Measurements from ENCODE around the gene TOR1AIP1.
"Not testable (repeated sequence)": the region's sequence is repeated elsewhere in the genome, so short reads cannot be mapped to it uniquely, and the experiment has no call there.

The TOR1AIP1 gene

GRCh38 chr1:179939941-179940340, 57.9 kb downstream of the TOR1AIP1 start:
- DNase-seq: no peak

DNA sequence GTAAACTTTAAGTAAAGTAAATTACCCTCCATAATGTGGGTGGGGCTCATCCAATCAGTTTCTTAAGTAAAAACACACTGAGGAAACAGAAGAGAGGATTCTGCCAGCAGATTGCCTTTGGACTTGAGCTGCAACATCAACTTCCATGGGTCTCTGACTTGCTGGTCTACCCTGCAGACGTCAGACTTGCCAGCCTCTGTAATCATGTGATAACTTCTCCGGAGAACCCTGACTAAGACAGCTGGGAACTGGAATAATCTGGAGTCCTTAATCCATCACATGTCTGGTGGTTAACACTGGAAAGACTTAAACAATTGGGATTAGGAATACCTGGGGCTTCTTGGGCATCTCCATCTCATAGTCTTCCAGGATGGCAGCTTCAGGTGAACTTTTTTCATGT, 59.4 kb downstream of the TOR1AIP1 start:
- no peak for DNase-seq

- no peak for DNase-seq
Measured at GRCh38 chr1:179950651-179951050, 68.6 kb downstream of the TOR1AIP1 start.

DNA sequence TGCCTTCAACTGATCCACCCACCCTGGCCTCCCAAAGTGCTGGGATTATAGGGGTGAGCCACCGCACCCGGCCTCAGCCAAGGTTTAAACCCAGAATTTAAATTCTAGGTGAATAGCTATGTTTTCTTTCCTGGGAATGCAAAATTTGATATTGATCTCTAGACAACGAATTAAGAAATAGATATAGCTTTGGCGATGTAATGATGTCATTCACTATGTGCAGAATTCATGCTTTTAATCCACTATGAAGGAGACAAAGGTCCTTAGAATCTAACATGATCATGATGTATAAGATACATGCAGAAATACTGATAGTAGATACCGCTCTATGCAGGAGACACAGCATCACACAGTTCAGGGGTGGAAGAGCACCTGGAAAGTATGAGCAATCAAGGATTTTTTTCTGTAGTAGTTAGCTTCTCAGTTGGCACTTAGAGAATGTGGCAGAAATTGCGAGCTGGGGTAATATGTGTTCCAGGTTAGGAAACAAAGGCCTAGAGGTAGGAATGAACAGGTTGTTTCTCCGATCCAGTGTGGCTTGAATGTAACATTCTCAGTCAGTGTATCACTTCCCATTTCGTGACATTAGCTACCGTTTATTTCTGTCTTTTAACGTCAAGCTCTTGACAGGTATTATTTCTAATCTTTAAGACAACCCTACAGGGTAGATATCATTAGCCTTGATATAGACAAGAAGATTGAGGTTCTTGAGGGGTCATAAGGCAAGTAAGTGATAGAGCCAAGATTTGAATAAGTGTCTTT, 69.5 kb downstream of the TOR1AIP1 start:
- no peak for DNase-seq

DNA sequence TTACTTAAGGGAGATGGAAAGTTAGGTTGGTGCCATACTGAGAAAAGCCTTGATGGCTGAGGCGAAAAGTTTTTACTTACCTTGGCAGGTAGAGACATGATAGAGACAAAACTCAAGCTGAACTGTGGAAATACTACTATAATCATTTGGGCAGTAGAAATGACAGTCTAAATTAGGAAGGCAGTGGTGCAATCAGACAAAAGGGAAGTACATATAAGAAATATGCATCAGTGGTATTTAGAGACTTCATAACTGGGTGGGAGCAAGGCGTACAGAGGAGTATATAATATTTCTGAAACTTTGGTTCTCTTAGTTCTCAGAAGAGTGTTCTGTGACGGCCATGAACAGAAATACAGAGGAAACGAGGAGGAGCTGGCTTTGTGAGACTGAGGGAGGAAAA, 70.1 kb downstream of the TOR1AIP1 start:
- no peak for DNase-seq

- DNase-seq: peak; percentile 54
Measured at GRCh38 chr1:179953974-179954492, 71.9 kb downstream of the TOR1AIP1 start.

GRCh38 chr1:179954493-179955286, 72.6 kb downstream of the TOR1AIP1 start, which contains the start of gene CEP350:
CEP350 (plus strand) TSS chr1:179954810; CDS start chr1:179986182, 31,372 bp downstream.
- peak; percentile 100 for DNase-seq

GRCh38 chr1:179955287-179955680, 73.2 kb downstream of the TOR1AIP1 start:
- peak; percentile 9 for DNase-seq

DNA sequence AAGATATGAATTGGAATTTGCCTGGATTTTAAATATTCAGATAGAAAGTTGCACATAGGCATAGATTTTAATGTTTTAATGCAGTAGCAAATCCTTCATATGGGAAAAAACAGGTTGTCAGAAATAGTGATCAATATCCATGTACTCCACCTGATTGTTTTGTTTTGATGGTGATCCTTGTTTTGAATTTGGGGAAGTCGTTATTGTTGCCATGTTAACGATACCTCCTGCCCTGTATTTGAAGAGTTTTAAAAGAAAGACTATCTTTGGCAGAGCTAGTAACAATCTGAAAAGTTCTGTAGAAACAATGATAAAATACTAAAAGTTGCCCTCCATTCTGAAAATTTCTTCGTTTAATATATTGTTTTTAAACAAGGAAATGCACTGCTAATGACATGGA, 73.6 kb downstream of the TOR1AIP1 start:
- no peak for DNase-seq

- no peak for DNase-seq
Measured at GRCh38 chr1:179958359-179958758, 76.3 kb downstream of the TOR1AIP1 start.

DNA sequence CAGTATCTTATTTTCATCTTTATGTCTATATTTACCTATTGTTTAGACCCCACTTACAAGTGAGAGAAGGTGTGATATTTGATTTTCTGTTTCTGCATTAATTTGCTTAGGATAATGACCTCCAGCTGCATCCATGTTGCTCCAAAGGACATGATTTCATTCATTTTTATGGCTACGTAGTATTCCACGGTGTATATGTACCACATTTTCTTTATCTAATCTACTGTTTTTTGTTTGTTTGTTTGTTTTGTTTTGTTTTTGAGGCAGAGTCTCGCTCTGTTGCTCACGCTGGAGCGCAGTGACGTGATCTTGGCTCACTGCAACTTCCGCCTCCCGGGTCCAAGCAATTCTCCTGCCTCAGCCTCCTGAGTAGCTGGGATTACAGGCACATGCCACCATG, 80.1 kb downstream of the TOR1AIP1 start:
- DNase-seq: not testable (repeated sequence)

GRCh38 chr1:179966551-179966950, 84.5 kb downstream of the TOR1AIP1 start:
- no peak for DNase-seq

DNA sequence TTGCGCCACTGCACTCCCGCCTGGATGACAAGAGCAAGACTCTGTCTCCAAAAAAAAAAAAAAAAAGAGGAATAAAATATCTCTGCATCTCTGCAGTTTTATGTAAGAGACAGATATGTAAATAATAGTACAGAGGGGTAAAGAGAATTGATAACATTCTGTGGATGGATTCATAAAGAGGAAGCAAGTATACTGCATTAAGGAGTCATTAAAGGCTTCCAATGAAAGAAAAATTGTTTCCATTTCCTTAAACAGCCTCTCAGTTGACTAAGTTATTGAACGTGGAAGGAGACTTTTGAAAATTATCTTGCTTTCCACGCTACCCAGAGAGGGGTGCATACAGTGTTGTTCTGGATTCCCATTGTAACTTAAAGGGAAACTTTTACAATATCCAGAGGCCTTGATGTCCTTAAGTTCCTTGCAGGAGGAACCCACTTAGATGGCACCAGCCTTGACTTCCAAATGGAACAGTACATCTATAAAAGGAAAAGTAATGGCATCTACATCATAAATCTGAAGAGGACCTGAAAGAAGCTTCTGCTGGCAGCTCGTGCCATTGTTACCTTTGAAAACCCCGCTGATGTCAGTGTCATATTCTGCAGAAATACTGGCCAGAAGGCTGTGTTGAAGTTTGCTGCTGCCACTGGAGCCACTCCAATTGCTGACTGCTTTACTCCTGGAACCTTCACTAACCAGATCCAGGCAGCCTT, 86.4 kb downstream of the TOR1AIP1 start:
- no peak for DNase-seq

DNA sequence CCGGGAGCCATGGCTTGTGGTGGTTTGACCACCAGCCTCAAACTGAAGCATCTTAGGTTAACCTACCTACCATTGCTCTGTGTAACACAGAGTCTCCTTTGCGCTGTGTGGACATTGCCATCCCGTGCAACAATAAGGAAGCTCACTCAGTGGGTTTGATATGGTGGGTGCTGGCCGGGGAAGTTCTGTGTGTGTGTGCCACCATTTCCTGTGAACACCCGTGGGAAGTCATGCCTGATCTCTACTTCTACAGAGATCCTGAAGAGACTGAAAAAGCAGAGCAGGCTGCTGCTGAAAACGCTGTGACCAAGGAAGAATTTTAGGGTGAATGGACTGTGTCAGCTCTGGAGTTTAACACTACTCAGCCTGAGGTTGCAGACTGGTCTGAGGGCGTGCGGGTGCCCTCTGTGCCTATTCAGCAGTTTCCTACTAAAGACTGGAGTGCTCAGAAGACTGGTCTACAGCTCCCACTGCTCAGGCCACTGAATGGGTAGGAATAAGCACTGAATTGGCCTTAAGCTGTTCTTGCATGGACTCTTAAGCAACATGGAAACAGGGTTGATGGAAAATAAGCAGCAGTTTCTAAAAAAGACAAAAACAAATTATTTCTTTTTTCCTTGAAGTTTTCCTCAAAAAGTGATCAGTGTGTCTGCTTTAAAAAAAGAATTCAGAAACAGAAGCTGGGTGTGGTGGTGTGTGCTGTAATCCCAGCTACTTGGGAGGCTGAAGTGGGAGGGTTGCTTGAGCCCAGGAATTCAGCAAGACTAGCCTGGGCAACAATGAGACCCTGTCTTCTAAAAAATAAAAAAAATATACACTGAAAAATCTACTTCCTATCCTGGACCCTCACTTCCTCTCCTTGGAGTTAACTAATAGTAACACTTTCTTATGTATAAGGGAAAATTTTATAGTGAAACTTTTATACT, 87.2 kb downstream of the TOR1AIP1 start:
- DNase-seq: no peak
